Psoas muscle (tissue), 8 donors: ENCODE data around the gene LMF2. TPM values are rescaled to one million over a fixed set of nuclear protein-coding genes. Genes with fewer than 3 reads are reported as not detected.

Source experiments
- ATAC-seq, 4 donors: fragments of 200-7000 bp; cut with Tn5 transposase; one replicate each; pipeline ENCODE4 v1.9.1; 2020; ENCODE audit warnings: moderate library complexity in 3 of 4, mild to moderate bottlenecking in 2 of 4
- DNase-seq, 2 donors: peaks; one replicate each; pipeline ENCODE4 v3.0.0-alpha.2; 2020
- H3K27ac ChIP-seq: fragments of 200-600 bp; one replicate; pipeline ENCODE4 v1.8.0; 2022
- H3K27me3 ChIP-seq, 3 donors: fragments of 200-600 bp in 1 of 3; one replicate each; pipeline versions ENCODE4 v1.6.1 to v1.8.0; 2013 to 2022; ENCODE audit warnings: low read length in 2 of 3, mild to moderate bottlenecking in 2 of 3, moderate library complexity in 1 of 3; ENCODE audit not compliant: insufficient read depth in 3 of 3
- H3K36me3 ChIP-seq, 2 donors: fragments of 200-600 bp in 1 of 2; one replicate each; pipeline versions ENCODE4 v1.6.1 to v1.8.0; 2013 to 2022; ENCODE audit warnings: low read depth in 1 of 2, mild to moderate bottlenecking in 1 of 2, moderate library complexity in 1 of 2; ENCODE audit not compliant: insufficient read depth in 1 of 2
- H3K4me1 ChIP-seq: fragments of 200-600 bp; one replicate; pipeline ENCODE4 v1.8.0; 2022
- H3K4me3 ChIP-seq: fragments of 200-600 bp; one replicate; pipeline ENCODE4 v1.8.0; 2022; ENCODE audit warnings: mild to moderate bottlenecking
- H3K9me3 ChIP-seq: fragments of 200-600 bp; one replicate; pipeline ENCODE4 v1.8.0; 2022
- CTCF ChIP-seq: fragments of 200-600 bp; IDR thresholded peaks from one replicate; pipeline ENCODE4 v1.8.0; 2022; ENCODE audit warnings: antibody characterized with exemption
- WGBS, 3 donors: extraction: QIAGEN DNeasy Blood & Tissue Kit; methylation state at CpG; one replicate each; pipeline versions ENCODE4 v1.1.6 to v1.1.7; 2013; 5-methylcytosine and 5-hydroxymethylcytosine counted together
- intact Hi-C, 2 donors: fragments of 100-400 bp; cut with DNase I; formaldehyde crosslinking; loops; one replicate each; pipeline versions ENCODE4 v1.11.0 to v1.14.2; 2022
- polyA plus RNA-seq, 3 donors: library from polyadenylated mRNA; stranded (reverse); fragments of 200-250 nt; gene quantifications; one replicate each; pipeline ENCODE4 v1.2.3, GENCODE V29; 2013
- total RNA-seq, 4 donors: library from RNA; stranded (reverse); fragmentation: NEBNext Ultra II Directional in 2 of 4; extraction: Animal tissue kit (Norgen Biotek cat#: 25700) in 2 of 4; gene quantifications; one replicate each; pipeline versions ENCODE4 v1.2.1 to v1.2.4, GENCODE V29; 2021 to 2023
- donor health status: healthy with polysubstance abuse.
- donor health status: DM: no; HTN: no; CAD: no; lungs with moderate emphysema.
- donor health status: Bipolar disorder and iron deficiency.
- donor health status: healthy.
- donor health status: DM: yes; HTN: yes; CAD: no.
- donor health status: DM: no; HTN: no; CAD: no.
- donor health status: DM: no; HTN: no; CAD: no.
- donor health status: DM: yes; HTN: yes; CAD: no.

The LMF2 gene
- total and polyA plus RNA-seq, 7 donors = 14.9 to 24.1 (median 17.2) TPM

GRCh38 chr22:50456466-50457234, 50.9 kb downstream of the LMF2 start:
- Histone ChIP-seq H3K4me3 (no peak overlapping the region), H3K9me3 (no peaks in the 10 kb centered on the region), H3K36me3 (peaks cover 5 to 98% of the 10 kb centered on the region in 2 donors), H3K4me1 (no peaks in the 10 kb centered on the region), H3K27me3 (no peaks in the 10 kb centered on the region), H3K27ac (no peak overlapping the region)
- WGBS, 3 donors = 83 to 89% (median 87%) methylated on average over 34 of the region's 34 CpGs
- ATAC-seq = no peak
- no peak for DNase-seq
- intact Hi-C loops = no loop called here
- no peak for TF ChIP-seq CTCF

DNA sequence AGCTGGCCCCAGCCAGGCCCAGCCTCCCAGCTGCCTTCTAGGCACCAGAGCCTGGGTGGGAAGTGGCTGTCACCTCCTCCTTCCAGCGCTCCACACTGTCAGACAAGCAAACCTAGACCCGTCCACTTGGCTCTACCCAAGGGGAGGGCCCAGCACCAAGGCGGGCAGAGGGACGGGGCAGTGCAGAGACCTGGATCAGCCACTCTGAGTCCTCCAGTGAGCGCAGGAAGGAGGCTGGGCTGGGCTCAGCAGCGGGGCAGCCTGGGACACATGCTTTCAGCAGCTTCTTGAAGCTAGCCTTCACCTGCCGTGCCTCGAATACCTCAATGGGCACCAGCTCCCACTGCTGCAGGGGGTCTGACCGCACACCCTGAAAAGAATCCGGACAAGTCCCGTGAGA, 51.5 kb downstream of the LMF2 start:
- no peak for TF ChIP-seq CTCF
- peaks cover 5 to 98% of the 10 kb centered on the region in 2 donors for H3K36me3 ChIP-seq
- H3K4me3 ChIP-seq = no peak overlapping the region
- DNase-seq (no peak), ATAC-seq (no peak)
- no peaks in the 10 kb centered on the region for H3K9me3 ChIP-seq
- H3K4me1 ChIP-seq = no peaks in the 10 kb centered on the region
- intact Hi-C loops = no loop called here
- no peak overlapping the region for H3K27ac ChIP-seq
- H3K27me3 ChIP-seq = no peaks in the 10 kb centered on the region
- 94 to 98% (median 95%) methylated on average over 7 to 11 of the region's 11 CpGs for WGBS, 3 donors

- Histone ChIP-seq H3K9me3 (no peaks in the 10 kb centered on the region), H3K4me1 (no peaks in the 10 kb centered on the region), H3K27me3 (no peaks in the 10 kb centered on the region), H3K27ac (no peak overlapping the region), H3K36me3 (peaks cover 5 to 98% of the 10 kb centered on the region in 2 donors), H3K4me3 (no peak overlapping the region)
- intact Hi-C loops = no loop called here
- DNase-seq (no peak), ATAC-seq (no peak)
- WGBS, 3 donors = 91 to 98% (median 97%) methylated on average over 17 to 18 of the region's 18 CpGs
- no peak for TF ChIP-seq CTCF
Measured at GRCh38 chr22:50455201-50455600, 52.3 kb downstream of the LMF2 start.

DNA sequence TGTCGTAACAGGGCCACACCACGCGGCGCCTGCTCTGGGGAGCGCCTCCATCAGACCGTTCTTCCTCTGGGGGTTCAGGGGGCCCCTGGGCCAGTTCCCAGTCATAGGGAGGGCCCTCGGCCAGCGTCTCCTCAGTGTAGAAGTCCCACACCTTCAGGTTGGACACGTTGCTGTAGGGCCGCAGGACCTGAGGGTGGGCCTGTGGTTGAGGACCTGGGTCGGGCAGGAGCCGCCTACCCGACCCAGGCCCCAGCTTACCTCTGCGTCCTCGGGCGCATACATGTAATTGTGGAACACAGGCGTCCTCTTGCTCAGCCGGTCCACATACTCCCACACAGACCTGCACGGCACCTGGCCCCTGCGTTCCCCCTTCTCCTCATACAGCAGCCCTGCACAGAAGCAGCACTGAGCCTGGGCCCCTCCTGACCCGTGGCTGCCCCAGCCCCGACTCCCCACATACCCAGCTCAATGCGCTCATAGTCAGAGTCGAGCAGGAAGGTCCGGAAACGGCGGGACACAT, 52.9 kb downstream of the LMF2 start:
- H3K9me3 ChIP-seq = no peaks in the 10 kb centered on the region

More for the DNA sequence above, 52.9 kb downstream of the LMF2 start:
- TF ChIP-seq CTCF = no peak
- no peak for DNase-seq
- Histone ChIP-seq H3K4me3 (no peak overlapping the region), H3K27me3 (no peaks in the 10 kb centered on the region), H3K27ac (no peak overlapping the region), H3K4me1 (no peaks in the 10 kb centered on the region), H3K36me3 (peaks cover 5 to 98% of the 10 kb centered on the region in 2 donors)
- intact Hi-C loops = no loop called here
- 92 to 95% (median 93%) methylated on average over 27 of the region's 27 CpGs for WGBS, 3 donors
- ATAC-seq = no peak

Other genes starting within 250 kb of the LMF2 start
- gene MAPK12, start 246.0 kb downstream of the LMF2 start, total RNA-seq = 100 to 1,000 TPM; 107 to 178 (median 145) TPM
- 100 to 1,000 TPM in 2 of 3 donors, 10 to 100 TPM in 1; 57.4 to 148 (median 131) TPM for gene MAPK12, start 246.0 kb downstream of the LMF2 start, polyA plus RNA-seq
- gene MAPK11, start 237.3 kb downstream of the LMF2 start, total RNA-seq = 1 to 10 TPM; 4.4 to 6.3 (median 5.4) TPM
- 1 to 10 TPM; 1.7 to 5.3 (median 4.0) TPM for gene MAPK11, start 237.3 kb downstream of the LMF2 start, polyA plus RNA-seq
- 10 to 100 TPM; 13.6 to 43.7 (median 15.0) TPM for gene PLXNB2, start 200.1 kb downstream of the LMF2 start, total RNA-seq
- gene PLXNB2, start 200.1 kb downstream of the LMF2 start, polyA plus RNA-seq = 10 to 100 TPM in 1 of 3 donors, 1 to 10 TPM in 2; 3.9 to 11.6 (median 5.8) TPM
- 1 to 10 TPM in 2 of 4 donors, under 1 TPM in 2; 0.57 to 1.6 (median 0.94) TPM for gene DENND6B, start 180.7 kb downstream of the LMF2 start, total RNA-seq
- under 1 TPM; 0.46 to 0.93 (median 0.81) TPM for gene DENND6B, start 180.7 kb downstream of the LMF2 start, polyA plus RNA-seq
- gene PPP6R2, start 164.4 kb downstream of the LMF2 start, total RNA-seq = 10 to 100 TPM; 36.6 to 48.2 (median 42.5) TPM
- 10 to 100 TPM; 31.6 to 43.7 (median 32.1) TPM for gene PPP6R2, start 164.4 kb downstream of the LMF2 start, polyA plus RNA-seq
- 10 to 100 TPM; 75.3 to 98.0 (median 82.8) TPM for gene SBF1, start 32.7 kb downstream of the LMF2 start, total RNA-seq
- gene SBF1, start 32.7 kb downstream of the LMF2 start, polyA plus RNA-seq = 10 to 100 TPM; 42.1 to 58.6 (median 54.9) TPM
- under 1 TPM in 1 of 4 donors, not detected in 3; 0.21 TPM for gene ADM2, start 26.2 kb downstream of the LMF2 start, total RNA-seq
- under 1 TPM in 2 of 3 donors, not detected in 1; 0.01 to 0.05 TPM for gene ADM2, start 26.2 kb downstream of the LMF2 start, polyA plus RNA-seq
- not detected for gene MIOX, start 20.8 kb downstream of the LMF2 start, total RNA-seq
- not detected for gene MIOX, start 20.8 kb downstream of the LMF2 start, polyA plus RNA-seq
- gene NCAPH2, start 522 bp upstream of the LMF2 start, total RNA-seq = 10 to 100 TPM; 19.2 to 24.2 (median 21.7) TPM
- 10 to 100 TPM; 21.8 to 26.3 (median 23.7) TPM for gene NCAPH2, start 522 bp upstream of the LMF2 start, polyA plus RNA-seq
- under 1 TPM in 1 of 4 donors, not detected in 3; 0.97 TPM for gene SCO2, start 17.9 kb upstream of the LMF2 start, total RNA-seq
- under 1 TPM in 2 of 3 donors, not detected in 1; 0.99 to 1.00 TPM for gene SCO2, start 17.9 kb upstream of the LMF2 start, polyA plus RNA-seq
- gene TYMP, start 22.3 kb upstream of the LMF2 start, total RNA-seq = 10 to 100 TPM in 3 of 4 donors, 1 to 10 TPM in 1; 7.1 to 18.8 (median 13.3) TPM
- gene TYMP, start 22.3 kb upstream of the LMF2 start, polyA plus RNA-seq = 10 to 100 TPM in 1 of 3 donors, 1 to 10 TPM in 2; 5.0 to 26.0 (median 7.0) TPM
- under 1 TPM in 1 of 4 donors, not detected in 3; 0.11 TPM for gene KLHDC7B, start 38.2 kb upstream of the LMF2 start, total RNA-seq
- under 1 TPM in 2 of 3 donors, not detected in 1; 0.01 TPM for gene KLHDC7B, start 38.2 kb upstream of the LMF2 start, polyA plus RNA-seq
- not detected for gene SYCE3, start 55.2 kb upstream of the LMF2 start, total RNA-seq
- gene SYCE3, start 55.2 kb upstream of the LMF2 start, polyA plus RNA-seq = not detected
- gene CPT1B, start 70.7 kb upstream of the LMF2 start, total RNA-seq = 100 to 1,000 TPM in 3 of 4 donors, 10 to 100 TPM in 1; 75.8 to 144 (median 139) TPM
- gene CPT1B, start 70.7 kb upstream of the LMF2 start, polyA plus RNA-seq = 10 to 100 TPM; 57.4 to 87.6 (median 70.8) TPM
- gene CHKB, start 75.1 kb upstream of the LMF2 start, total RNA-seq = 10 to 100 TPM; 11.5 to 25.2 (median 16.3) TPM
- gene CHKB, start 75.1 kb upstream of the LMF2 start, polyA plus RNA-seq = 10 to 100 TPM; 13.1 to 14.3 (median 13.6) TPM
- under 1 TPM; 0.12 to 0.34 (median 0.17) TPM for gene MAPK8IP2, start 93.1 kb upstream of the LMF2 start, total RNA-seq
- under 1 TPM; 0.13 to 0.22 (median 0.15) TPM for gene MAPK8IP2, start 93.1 kb upstream of the LMF2 start, polyA plus RNA-seq
- 10 to 100 TPM in 2 of 4 donors, 1 to 10 TPM in 2; 8.8 to 13.6 (median 10.4) TPM for gene ARSA, start 120.5 kb upstream of the LMF2 start, total RNA-seq
- gene ARSA, start 120.5 kb upstream of the LMF2 start, polyA plus RNA-seq = 10 to 100 TPM in 1 of 3 donors, 1 to 10 TPM in 2; 8.3 to 11.7 (median 9.8) TPM
- 10 to 100 TPM in 3 of 4 donors, 1 to 10 TPM in 1; 7.5 to 16.3 (median 13.5) TPM for gene SHANK3, start 165.1 kb upstream of the LMF2 start, total RNA-seq
- 1 to 10 TPM; 4.2 to 9.3 (median 4.8) TPM for gene SHANK3, start 165.1 kb upstream of the LMF2 start, polyA plus RNA-seq
- under 1 TPM in 3 of 4 donors, not detected in 1; 0.26 to 0.82 (median 0.64) TPM for gene ACR, start 230.5 kb upstream of the LMF2 start, total RNA-seq
- gene ACR, start 230.5 kb upstream of the LMF2 start, polyA plus RNA-seq = under 1 TPM in 2 of 3 donors, not detected in 1; 0.10 to 0.19 TPM